Suprapubic skin (tissue), 4 donors: ENCODE results near the gene TBC1D9. TPM values are rescaled to one million over a fixed set of nuclear protein-coding genes. Genes with fewer than 3 reads are reported as not detected.

Source experiments
- DNase-seq, 2 donors: peaks; one replicate each; pipeline ENCODE4 v3.0.0-alpha.2; 2019; ENCODE audit warnings: low spot score in 2 of 2
- H3K27ac ChIP-seq: fragments of 200-600 bp; sonication (generic); one replicate; pipeline ENCODE4 v1.5.1; 2019
- H3K27me3 ChIP-seq: fragments of 200-600 bp; sonication (generic); one replicate; pipeline ENCODE4 v1.5.1; 2019
- H3K36me3 ChIP-seq: fragments of 200-600 bp; sonication (generic); one replicate; pipeline ENCODE4 v1.5.1; 2019
- H3K4me1 ChIP-seq: fragments of 200-600 bp; sonication (generic); one replicate; pipeline ENCODE4 v1.5.1; 2019
- H3K4me3 ChIP-seq: fragments of 200-600 bp; sonication (generic); one replicate; pipeline ENCODE4 v1.5.1; 2019; ENCODE audit warnings: mild to moderate bottlenecking
- H3K9me3 ChIP-seq: fragments of 200-600 bp; sonication (generic); one replicate; pipeline ENCODE4 v1.5.1; 2019
- EP300 ChIP-seq: sonication (generic); formaldehyde crosslinking; IDR thresholded peaks from one replicate; pipeline ENCODE4 v1.6.1; 2017; ENCODE audit warnings: antibody characterized with exemption
- POLR2A ChIP-seq, 2 donors: fragments of 450-650 bp; IDR thresholded peaks; one replicate each; pipeline ENCODE4 v1.6.1; 2017; ENCODE audit warnings: antibody characterized with exemption in 2 of 2, mild to moderate bottlenecking in 2 of 2, moderate library complexity in 2 of 2
- POLR2AphosphoS5 ChIP-seq, 3 donors: sonication (generic); formaldehyde crosslinking; IDR thresholded peaks; one replicate each; pipeline ENCODE4 v1.6.1; 2017; ENCODE audit warnings: antibody characterized with exemption in 3 of 3
- WGBS: methylation state at CpG from one replicate; pipeline ENCODE4 v1.1.5; 2018; 5-methylcytosine and 5-hydroxymethylcytosine counted together
- total RNA-seq, 4 donors: library from RNA; depleted of rRNA; stranded (reverse); fragments of >200 nt; gene quantifications; one replicate each; pipeline ENCODE4 v1.1.0, GENCODE V29; 2016
- TF ChIP-seq, protein P1 (sequence below), 2 donors: fragments of 200-600 bp in 1 of 2; fragments of 450-650 bp in 1 of 2; sonication (generic) in 1 of 2; IDR thresholded peaks; one replicate each; pipeline ENCODE4 v1.5.1; 2016 to 2019; ENCODE audit warnings: antibody characterized with exemption in 2 of 2, mild to moderate bottlenecking in 1 of 2, moderate library complexity in 1 of 2

The TBC1D9 gene
- total RNA-seq, 4 donors from 2014 or later = 5.7 to 9.8 (median 8.9) TPM

GRCh38 chr4:140673729-140674128, 82.5 kb downstream of the TBC1D9 start:
- Histone ChIP-seq H3K36me3 (peaks cover 22% of the 10 kb centered on the region), H3K9me3 (no peaks in the 10 kb centered on the region), H3K4me3 (no peak overlapping the region), H3K27ac (no peak overlapping the region), H3K4me1 (no peaks in the 10 kb centered on the region), H3K27me3 (no peaks in the 10 kb centered on the region)
- no peak for DNase-seq
- TF ChIP-seq POLR2A (IDR thresholded peaks at IDR 0.05) (no peak), POLR2AphosphoS5 (IDR thresholded peaks at IDR 0.05) (no peak), EP300 (no peak)
- TF ChIP-seq, protein P1, sequence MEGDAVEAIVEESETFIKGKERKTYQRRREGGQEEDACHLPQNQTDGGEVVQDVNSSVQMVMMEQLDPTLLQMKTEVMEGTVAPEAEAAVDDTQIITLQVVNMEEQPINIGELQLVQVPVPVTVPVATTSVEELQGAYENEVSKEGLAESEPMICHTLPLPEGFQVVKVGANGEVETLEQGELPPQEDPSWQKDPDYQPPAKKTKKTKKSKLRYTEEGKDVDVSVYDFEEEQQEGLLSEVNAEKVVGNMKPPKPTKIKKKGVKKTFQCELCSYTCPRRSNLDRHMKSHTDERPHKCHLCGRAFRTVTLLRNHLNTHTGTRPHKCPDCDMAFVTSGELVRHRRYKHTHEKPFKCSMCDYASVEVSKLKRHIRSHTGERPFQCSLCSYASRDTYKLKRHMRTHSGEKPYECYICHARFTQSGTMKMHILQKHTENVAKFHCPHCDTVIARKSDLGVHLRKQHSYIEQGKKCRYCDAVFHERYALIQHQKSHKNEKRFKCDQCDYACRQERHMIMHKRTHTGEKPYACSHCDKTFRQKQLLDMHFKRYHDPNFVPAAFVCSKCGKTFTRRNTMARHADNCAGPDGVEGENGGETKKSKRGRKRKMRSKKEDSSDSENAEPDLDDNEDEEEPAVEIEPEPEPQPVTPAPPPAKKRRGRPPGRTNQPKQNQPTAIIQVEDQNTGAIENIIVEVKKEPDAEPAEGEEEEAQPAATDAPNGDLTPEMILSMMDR (IDR thresholded peaks at IDR 0.05) = no peak
- 59% methylated on average over 3 of the region's 3 CpGs for WGBS

DNA sequence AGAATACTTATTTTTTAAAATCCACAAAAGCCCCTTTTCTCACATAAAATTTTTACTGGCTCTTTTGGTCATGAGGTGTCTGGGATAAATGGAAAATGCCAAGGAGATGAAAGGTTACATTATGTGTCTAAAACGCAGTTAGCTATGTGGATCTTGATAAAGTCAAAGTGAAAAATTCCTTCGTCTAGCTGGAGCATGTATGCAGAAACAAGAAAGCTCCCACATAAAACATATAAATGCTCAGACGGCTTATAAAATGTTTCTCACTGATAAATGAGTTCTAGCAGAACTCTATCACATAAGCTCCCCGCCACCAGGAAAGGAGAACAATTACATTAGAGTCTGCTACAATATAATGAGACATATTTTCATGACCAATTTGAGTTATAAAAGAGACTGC, 83.8 kb downstream of the TBC1D9 start:
- Histone ChIP-seq H3K4me3 (no peak overlapping the region), H3K36me3 (peaks cover 25% of the 10 kb centered on the region), H3K27ac (no peak overlapping the region), H3K27me3 (no peaks in the 10 kb centered on the region), H3K9me3 (no peaks in the 10 kb centered on the region), H3K4me1 (no peaks in the 10 kb centered on the region)
- TF ChIP-seq POLR2A (IDR thresholded peaks at IDR 0.05) = no peak
- TF ChIP-seq, protein P1 (IDR thresholded peaks at IDR 0.05) = no peak
- no peak for TF ChIP-seq POLR2AphosphoS5 (IDR thresholded peaks at IDR 0.05)
- TF ChIP-seq EP300 = no peak
- WGBS = 84% methylated on average over 4 of the region's 4 CpGs
- DNase-seq = no peak

DNA sequence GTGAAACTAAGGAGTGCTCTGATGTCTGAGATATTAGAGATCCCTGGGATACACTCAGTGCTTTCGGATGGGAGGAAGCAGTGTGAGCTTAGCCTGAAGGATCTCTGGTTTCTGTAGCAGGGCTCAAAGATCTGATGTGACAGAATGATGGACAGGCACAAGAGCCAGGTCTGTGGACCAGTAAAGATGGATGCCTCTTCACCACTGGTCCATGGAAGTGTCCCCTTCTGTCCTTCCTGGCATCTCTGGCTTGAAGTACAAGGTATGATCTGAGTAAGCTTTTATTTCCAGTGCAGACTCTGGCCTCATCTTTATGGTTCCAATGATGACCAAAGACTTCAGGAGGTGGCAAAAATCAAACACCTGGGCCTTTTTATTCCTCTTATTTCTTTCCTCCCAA, 88.1 kb downstream of the TBC1D9 start:
- TF ChIP-seq EP300 = no peak
- no peak for TF ChIP-seq POLR2AphosphoS5 (IDR thresholded peaks at IDR 0.05)
- no peak for TF ChIP-seq POLR2A (IDR thresholded peaks at IDR 0.05)
- TF ChIP-seq, protein P1 (IDR thresholded peaks at IDR 0.05) = no peak

DNA sequence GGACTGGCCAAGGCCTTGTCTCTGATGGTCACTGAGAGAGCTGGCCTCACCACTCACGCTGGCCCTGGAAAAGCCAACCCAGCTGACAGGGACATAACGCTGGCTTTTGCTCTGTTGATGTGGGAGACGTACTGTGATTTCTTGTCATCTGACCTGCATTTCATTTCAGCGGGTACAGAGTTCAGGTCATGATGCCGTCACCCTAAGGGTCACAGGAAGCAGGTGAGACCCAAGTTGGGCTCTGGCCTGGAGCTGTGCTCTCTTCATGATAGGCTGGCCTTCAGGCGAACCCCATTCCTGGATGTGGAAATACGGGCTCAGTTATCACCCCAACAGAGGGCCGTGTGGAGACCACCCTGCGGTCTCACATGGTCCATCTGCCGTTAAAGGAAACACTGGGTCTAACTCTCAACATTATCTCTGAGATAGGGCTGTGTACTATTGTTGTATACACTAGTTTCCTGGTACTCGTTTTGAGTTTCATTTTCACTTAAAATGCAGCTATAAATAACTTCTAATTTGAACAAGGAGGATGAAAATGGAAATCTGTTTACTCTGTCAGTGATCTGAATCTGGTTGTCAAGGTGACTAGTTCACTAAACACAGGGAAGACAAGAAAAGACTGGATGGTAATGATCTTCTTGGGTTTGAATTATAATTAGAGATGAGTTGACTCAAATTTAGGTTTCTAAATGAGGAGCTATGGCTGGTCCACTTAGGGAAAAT, 89.1 kb downstream of the TBC1D9 start:
- TF ChIP-seq EP300 (no peak), POLR2AphosphoS5 (IDR thresholded peaks at IDR 0.05) (no peak), POLR2A (IDR thresholded peaks at IDR 0.05) (no peak)
- TF ChIP-seq, protein P1 (IDR thresholded peaks at IDR 0.05) = no peak
- no peak overlapping the region for H3K4me3 ChIP-seq
- H3K27me3 ChIP-seq = no peaks in the 10 kb centered on the region
- no peak overlapping the region for H3K27ac ChIP-seq
- no peak for DNase-seq
- H3K4me1 ChIP-seq = no peaks in the 10 kb centered on the region
- peaks cover 29% of the 10 kb centered on the region for H3K36me3 ChIP-seq
- H3K9me3 ChIP-seq = no peaks in the 10 kb centered on the region
- WGBS = 86% methylated on average over 11 of the region's 11 CpGs

More for the DNA sequence above, 88.1 kb downstream of the TBC1D9 start:
- no peak overlapping the region for H3K4me3 ChIP-seq
- 73% methylated on average over 1 of the region's 1 CpG for WGBS
- no peak overlapping the region for H3K27ac ChIP-seq
- H3K9me3 ChIP-seq = no peaks in the 10 kb centered on the region
- peaks cover 29% of the 10 kb centered on the region for H3K36me3 ChIP-seq
- H3K27me3 ChIP-seq = no peaks in the 10 kb centered on the region
- H3K4me1 ChIP-seq = no peaks in the 10 kb centered on the region
- no peak for DNase-seq

DNA sequence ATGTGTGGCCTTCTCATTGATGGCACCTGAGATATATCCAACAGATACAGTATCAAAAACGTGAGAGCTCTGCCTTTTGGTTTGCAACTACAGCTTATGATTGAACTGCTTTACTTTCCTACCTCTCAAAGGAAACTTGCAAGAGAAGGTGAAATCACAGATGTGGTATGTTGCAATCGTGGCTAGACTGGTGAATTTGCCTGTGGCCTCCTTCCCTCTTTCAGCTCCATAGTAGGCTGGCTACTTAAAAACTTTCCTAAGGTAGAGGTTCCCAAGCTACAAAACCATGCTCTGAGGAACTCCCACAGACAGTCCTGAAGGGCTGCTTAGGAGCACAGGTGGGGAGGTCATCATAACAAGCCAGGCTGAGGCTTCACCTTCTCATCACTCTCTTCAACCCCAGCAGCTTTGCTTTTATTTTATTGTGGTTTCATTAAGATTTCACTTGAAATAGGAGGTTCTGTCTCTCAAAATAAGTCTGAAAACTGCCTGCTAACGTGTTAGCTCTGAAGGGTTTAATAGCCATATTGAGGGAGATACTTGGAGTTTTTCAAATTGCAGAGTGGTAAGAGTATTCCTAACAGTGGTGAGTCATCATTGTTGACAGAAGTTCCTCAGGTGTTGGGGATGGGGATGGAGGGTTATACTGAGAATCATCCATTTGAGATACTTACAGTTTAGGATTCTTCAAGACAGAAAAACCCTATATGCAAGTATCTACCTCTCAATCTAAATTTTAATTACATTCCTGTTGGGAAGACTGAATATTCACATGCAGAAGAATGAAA, 93.9 kb downstream of the TBC1D9 start:
- peaks cover 28% of the 10 kb centered on the region for H3K36me3 ChIP-seq

More for the DNA sequence above, 93.9 kb downstream of the TBC1D9 start:
- H3K4me1 ChIP-seq = peaks cover 6% of the 10 kb centered on the region
- TF ChIP-seq EP300 = no peak
- no peak for TF ChIP-seq POLR2AphosphoS5 (IDR thresholded peaks at IDR 0.05)
- TF ChIP-seq POLR2A (IDR thresholded peaks at IDR 0.05) = no peak
- TF ChIP-seq, protein P1 (IDR thresholded peaks at IDR 0.05) = no peak
- H3K4me3 ChIP-seq = no peak overlapping the region
- H3K27ac ChIP-seq = no peak overlapping the region
- no peaks in the 10 kb centered on the region for H3K27me3 ChIP-seq
- WGBS = 78% methylated on average over 3 of the region's 3 CpGs
- no peaks in the 10 kb centered on the region for H3K9me3 ChIP-seq
- no peak for DNase-seq
